Psoas muscle (tissue), 8 donors: ENCODE data around the gene NXPH2. TPM values are rescaled to one million over a fixed set of nuclear protein-coding genes. Genes with fewer than 3 reads are reported as not detected.

Experiments
- ATAC-seq, 4 donors: fragments of 200-7000 bp; cut with Tn5 transposase; one replicate each; pipeline ENCODE4 v1.9.1; 2020; ENCODE audit warnings: moderate library complexity in 3 of 4, mild to moderate bottlenecking in 2 of 4
- DNase-seq, 2 donors: peaks; one replicate each; pipeline ENCODE4 v3.0.0-alpha.2; 2020
- H3K27ac ChIP-seq: fragments of 200-600 bp; one replicate; pipeline ENCODE4 v1.8.0; 2022
- H3K27me3 ChIP-seq, 3 donors: fragments of 200-600 bp in 1 of 3; one replicate each; pipeline versions ENCODE4 v1.6.1 to v1.8.0; 2013 to 2022; ENCODE audit warnings: low read length in 2 of 3, mild to moderate bottlenecking in 2 of 3, moderate library complexity in 1 of 3; ENCODE audit not compliant: insufficient read depth in 3 of 3
- H3K36me3 ChIP-seq, 2 donors: fragments of 200-600 bp in 1 of 2; one replicate each; pipeline versions ENCODE4 v1.6.1 to v1.8.0; 2013 to 2022; ENCODE audit warnings: low read depth in 1 of 2, mild to moderate bottlenecking in 1 of 2, moderate library complexity in 1 of 2; ENCODE audit not compliant: insufficient read depth in 1 of 2
- H3K4me1 ChIP-seq: fragments of 200-600 bp; one replicate; pipeline ENCODE4 v1.8.0; 2022
- H3K4me3 ChIP-seq: fragments of 200-600 bp; one replicate; pipeline ENCODE4 v1.8.0; 2022; ENCODE audit warnings: mild to moderate bottlenecking
- H3K9me3 ChIP-seq: fragments of 200-600 bp; one replicate; pipeline ENCODE4 v1.8.0; 2022
- WGBS, 3 donors: extraction: QIAGEN DNeasy Blood & Tissue Kit; methylation state at CpG; one replicate each; pipeline versions ENCODE4 v1.1.6 to v1.1.7; 2013; 5-methylcytosine and 5-hydroxymethylcytosine counted together
- intact Hi-C, 2 donors: fragments of 100-400 bp; cut with DNase I; formaldehyde crosslinking; loops; one replicate each; pipeline versions ENCODE4 v1.11.0 to v1.14.2; 2022
- polyA plus RNA-seq, 3 donors: library from polyadenylated mRNA; stranded (reverse); fragments of 200-250 nt; gene quantifications; one replicate each; pipeline ENCODE4 v1.2.3, GENCODE V29; 2013
- total RNA-seq, 4 donors: library from RNA; stranded (reverse); fragmentation: NEBNext Ultra II Directional in 2 of 4; extraction: Animal tissue kit (Norgen Biotek cat#: 25700) in 2 of 4; gene quantifications; one replicate each; pipeline versions ENCODE4 v1.2.1 to v1.2.4, GENCODE V29; 2021 to 2023
- TF ChIP-seq, protein P1 (sequence below): fragments of 200-600 bp; IDR thresholded peaks from one replicate; pipeline ENCODE4 v1.8.0; 2022; ENCODE audit warnings: antibody characterized with exemption
- donor health status: healthy with polysubstance abuse.
- donor health status: DM: no; HTN: no; CAD: no; lungs with moderate emphysema.
- donor health status: Bipolar disorder and iron deficiency.
- donor health status: healthy.
- donor health status: DM: yes; HTN: yes; CAD: no.
- donor health status: DM: no; HTN: no; CAD: no.
- donor health status: DM: no; HTN: no; CAD: no.
- donor health status: DM: yes; HTN: yes; CAD: no.

Gene NXPH2
- total and polyA plus RNA-seq, 7 donors = 0.14 TPM; not detected in 6

DNA sequence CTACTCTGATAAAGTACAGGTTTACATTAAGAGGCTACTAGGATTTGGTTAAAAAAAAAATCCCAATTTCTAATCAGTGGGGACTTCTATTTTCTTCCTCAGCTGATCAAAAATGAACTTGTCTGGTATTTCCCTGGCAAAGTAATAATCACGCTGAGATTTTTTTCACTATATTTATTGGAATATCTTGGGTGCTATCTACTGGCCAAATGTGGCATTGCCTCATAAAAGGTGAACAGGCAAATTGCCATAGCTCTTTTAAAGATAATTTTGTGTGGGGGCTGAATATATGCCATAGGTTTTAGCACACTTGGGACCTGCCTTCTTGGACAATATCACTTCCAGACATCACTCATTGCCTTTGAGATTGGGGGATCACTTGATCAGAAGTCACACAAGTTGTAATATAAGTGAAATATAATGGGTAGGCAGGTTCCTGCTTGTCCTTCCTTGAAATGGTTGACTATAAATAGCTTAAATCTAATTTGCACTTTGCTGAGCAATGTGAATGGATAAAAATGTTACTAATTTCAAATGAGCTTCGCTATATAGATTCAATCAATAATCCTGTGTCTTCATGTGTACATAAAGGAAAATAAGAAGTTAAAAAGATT is 7.0 kb upstream of the NXPH2 start:
- H3K27ac ChIP-seq = no peak overlapping the region
- H3K36me3 ChIP-seq = no peaks in the 10 kb centered on the region
- no peaks in the 10 kb centered on the region for H3K9me3 ChIP-seq
- intact Hi-C loops = loop anchor here in 1 of 2 donors (10.0 kb wide), 3 partner anchors 312 to 842 kb away; no protein-coding TSS in a partner anchor
- 23 to 30% (median 27%) methylated on average over 2 of the region's 2 CpGs for WGBS, 3 donors
- H3K27me3 ChIP-seq = no peaks in the 10 kb centered on the region
- H3K4me3 ChIP-seq = no peak overlapping the region
- peak in 2 of 4 donors; percentile 48 to 60 for ATAC-seq
- TF ChIP-seq, protein P1, sequence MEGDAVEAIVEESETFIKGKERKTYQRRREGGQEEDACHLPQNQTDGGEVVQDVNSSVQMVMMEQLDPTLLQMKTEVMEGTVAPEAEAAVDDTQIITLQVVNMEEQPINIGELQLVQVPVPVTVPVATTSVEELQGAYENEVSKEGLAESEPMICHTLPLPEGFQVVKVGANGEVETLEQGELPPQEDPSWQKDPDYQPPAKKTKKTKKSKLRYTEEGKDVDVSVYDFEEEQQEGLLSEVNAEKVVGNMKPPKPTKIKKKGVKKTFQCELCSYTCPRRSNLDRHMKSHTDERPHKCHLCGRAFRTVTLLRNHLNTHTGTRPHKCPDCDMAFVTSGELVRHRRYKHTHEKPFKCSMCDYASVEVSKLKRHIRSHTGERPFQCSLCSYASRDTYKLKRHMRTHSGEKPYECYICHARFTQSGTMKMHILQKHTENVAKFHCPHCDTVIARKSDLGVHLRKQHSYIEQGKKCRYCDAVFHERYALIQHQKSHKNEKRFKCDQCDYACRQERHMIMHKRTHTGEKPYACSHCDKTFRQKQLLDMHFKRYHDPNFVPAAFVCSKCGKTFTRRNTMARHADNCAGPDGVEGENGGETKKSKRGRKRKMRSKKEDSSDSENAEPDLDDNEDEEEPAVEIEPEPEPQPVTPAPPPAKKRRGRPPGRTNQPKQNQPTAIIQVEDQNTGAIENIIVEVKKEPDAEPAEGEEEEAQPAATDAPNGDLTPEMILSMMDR = peak; percentile 73
- no peak for DNase-seq
- H3K4me1 ChIP-seq = no peaks in the 10 kb centered on the region

DNA sequence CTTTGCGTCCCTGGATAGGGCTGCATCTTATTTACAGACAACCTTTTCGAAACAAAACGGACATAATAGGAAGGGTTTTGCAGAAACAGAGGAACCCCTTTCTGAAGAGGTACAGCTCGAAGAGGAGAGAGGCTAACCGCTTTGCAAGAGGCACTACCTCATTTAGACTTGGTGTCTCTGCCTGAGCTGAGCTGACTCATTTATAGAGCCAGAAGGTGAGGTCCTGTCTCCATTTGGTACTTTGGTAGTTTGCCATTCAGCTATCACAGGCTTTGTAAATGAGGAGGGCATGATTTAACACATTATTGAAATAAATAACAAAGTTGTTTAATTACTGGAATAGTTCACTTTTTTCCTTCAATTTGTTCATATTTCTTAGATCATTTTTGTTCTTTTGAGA is 2.2 kb upstream of the NXPH2 start:
- TF ChIP-seq, protein P1 = no peak
- Histone ChIP-seq H3K36me3 (no peaks in the 10 kb centered on the region), H3K9me3 (no peaks in the 10 kb centered on the region), H3K4me1 (peaks cover 7% of the 10 kb centered on the region), H3K4me3 (no peak overlapping the region), H3K27ac (no peak overlapping the region), H3K27me3 (peaks cover 0 to 38% (median 12%) of the 10 kb centered on the region in 3 donors)
- WGBS, 3 donors = 89 to 91% (median 90%) methylated on average over 5 of the region's 5 CpGs
- DNase-seq = no peak
- ATAC-seq = no peak
- intact Hi-C loops = loop anchor here in 1 of 2 donors (10.0 kb wide), 3 partner anchors 308 to 838 kb away; no protein-coding TSS in a partner anchor

DNA sequence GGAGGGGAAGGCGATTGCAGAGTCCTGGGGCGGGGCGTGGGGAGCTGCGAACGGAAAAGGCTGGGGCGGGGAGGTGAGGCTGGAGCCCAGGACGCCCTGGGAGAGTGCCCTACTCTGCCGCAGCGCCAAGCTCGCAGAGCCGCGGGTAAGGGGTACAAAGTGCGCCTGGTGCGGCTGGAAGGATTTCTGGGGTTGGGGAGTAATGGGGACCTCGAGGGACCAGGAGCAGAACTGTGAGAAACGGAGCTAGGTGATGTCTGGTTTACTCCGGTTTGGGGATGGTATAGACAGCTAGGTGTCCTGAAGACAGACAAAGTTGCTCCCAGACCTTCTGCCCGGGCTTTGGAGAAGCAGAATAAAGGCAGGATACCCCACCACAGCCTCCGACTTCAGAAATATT is 718 bp upstream of the NXPH2 start:
- no peaks in the 10 kb centered on the region for H3K36me3 ChIP-seq
- 12 to 15% (median 13%) methylated on average over 18 to 19 of the region's 19 CpGs for WGBS, 3 donors
- intact Hi-C loops = loop anchor here in 1 of 2 donors (10.0 kb wide), 3 partner anchors 306 to 836 kb away; no protein-coding TSS in a partner anchor
- ATAC-seq (peak in 1 of 4 donors; percentile 17), DNase-seq (no peak)
- peaks cover 0 to 39% (median 12%) of the 10 kb centered on the region in 3 donors for H3K27me3 ChIP-seq
- peaks cover 7% of the 10 kb centered on the region for H3K4me1 ChIP-seq
- no peak overlapping the region for H3K4me3 ChIP-seq
- no peaks in the 10 kb centered on the region for H3K9me3 ChIP-seq
- TF ChIP-seq, protein P1 = no peak
- no peak overlapping the region for H3K27ac ChIP-seq

DNA sequence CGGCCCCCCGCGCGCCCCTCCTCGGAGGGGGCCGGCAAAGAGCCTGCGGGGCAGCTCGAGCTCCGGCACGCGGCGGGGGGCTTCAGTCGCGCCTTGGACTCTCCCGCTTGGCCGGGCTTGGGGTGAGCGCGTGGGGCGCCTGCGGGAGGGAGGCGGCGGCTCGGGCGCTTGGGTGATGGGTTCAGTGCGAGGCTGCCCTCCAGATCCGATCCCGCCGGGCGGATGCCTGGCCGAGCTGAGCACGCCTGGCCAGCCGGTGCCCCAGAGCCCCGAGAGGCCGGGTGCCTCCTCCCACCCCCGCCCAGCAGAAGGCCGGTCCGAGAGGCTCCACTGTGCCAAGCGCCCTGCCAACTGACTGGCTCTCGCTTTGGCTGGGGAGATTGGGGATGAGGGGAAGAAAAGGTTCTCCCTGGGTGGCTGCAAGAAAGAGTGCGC is 273 bp upstream of the NXPH2 start:
- Histone ChIP-seq H3K4me1 (peaks cover 7% of the 10 kb centered on the region), H3K27ac (no peak overlapping the region), H3K36me3 (no peaks in the 10 kb centered on the region), H3K27me3 (peaks cover 0 to 39% (median 12%) of the 10 kb centered on the region in 3 donors), H3K9me3 (no peaks in the 10 kb centered on the region), H3K4me3 (peak overlapping the region; percentile 57)
- DNase-seq (no peak), ATAC-seq (peak in 2 of 4 donors; percentile 27)
- WGBS, 3 donors = 0 to 1% (median 1%) methylated on average over 18 to 40 of the region's 40 CpGs
- intact Hi-C loops = loop anchor here in 1 of 2 donors (10.0 kb wide), 3 partner anchors 306 to 836 kb away; no protein-coding TSS in a partner anchor
- TF ChIP-seq, protein P1 = no peak
